ENCODE results near the gene DLG2. TPM values are rescaled to one million over a fixed set of nuclear protein-coding genes. Genes with fewer than 3 reads are reported as not detected.

DLG2 gene
- total RNA-seq, 1 donor from 2014 or later: 2.4 TPM

DNA sequence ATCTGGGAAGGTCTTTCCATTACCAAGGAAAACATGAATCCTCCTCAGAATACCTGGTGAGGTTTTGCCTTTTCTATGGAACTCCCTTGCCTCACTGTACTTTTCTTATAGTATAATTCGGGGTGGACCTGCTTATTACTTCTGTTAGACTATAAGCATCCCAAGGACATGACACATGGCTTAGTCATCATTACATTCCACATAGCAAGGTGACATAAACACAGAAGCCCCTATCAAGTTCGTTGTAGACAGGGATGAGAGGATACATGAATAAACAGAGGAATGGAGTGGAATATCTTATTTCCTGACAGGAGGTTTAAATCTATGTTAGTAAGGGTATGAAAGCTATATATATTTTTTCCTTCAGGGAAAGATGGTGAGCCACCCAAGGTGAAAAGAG, 1808.8 kb downstream of the DLG2 start:
- TF ChIP-seq, protein P1, sequence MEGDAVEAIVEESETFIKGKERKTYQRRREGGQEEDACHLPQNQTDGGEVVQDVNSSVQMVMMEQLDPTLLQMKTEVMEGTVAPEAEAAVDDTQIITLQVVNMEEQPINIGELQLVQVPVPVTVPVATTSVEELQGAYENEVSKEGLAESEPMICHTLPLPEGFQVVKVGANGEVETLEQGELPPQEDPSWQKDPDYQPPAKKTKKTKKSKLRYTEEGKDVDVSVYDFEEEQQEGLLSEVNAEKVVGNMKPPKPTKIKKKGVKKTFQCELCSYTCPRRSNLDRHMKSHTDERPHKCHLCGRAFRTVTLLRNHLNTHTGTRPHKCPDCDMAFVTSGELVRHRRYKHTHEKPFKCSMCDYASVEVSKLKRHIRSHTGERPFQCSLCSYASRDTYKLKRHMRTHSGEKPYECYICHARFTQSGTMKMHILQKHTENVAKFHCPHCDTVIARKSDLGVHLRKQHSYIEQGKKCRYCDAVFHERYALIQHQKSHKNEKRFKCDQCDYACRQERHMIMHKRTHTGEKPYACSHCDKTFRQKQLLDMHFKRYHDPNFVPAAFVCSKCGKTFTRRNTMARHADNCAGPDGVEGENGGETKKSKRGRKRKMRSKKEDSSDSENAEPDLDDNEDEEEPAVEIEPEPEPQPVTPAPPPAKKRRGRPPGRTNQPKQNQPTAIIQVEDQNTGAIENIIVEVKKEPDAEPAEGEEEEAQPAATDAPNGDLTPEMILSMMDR (IDR thresholded peaks at IDR 0.05; ENCODE audit: unreplicated experiment): no peak
- H3K27ac Mint-ChIP-seq: no peak overlapping the region
- H3K4me3 Mint-ChIP-seq (ENCODE audit: low read depth): no peak overlapping the region
- DNase-seq (ENCODE audit: low spot score, unreplicated experiment): no peak
- H3K27me3 Mint-ChIP-seq: peaks cover 13% of the 10 kb centered on the region
- no peaks in the 10 kb centered on the region for H3K36me3 Mint-ChIP-seq (ENCODE audit: insufficient read depth)
- H3K9me3 Mint-ChIP-seq (ENCODE audit: low read depth): no peaks in the 10 kb centered on the region
- no peaks in the 10 kb centered on the region for H3K4me1 Mint-ChIP-seq (ENCODE audit: low read depth)

DNA sequence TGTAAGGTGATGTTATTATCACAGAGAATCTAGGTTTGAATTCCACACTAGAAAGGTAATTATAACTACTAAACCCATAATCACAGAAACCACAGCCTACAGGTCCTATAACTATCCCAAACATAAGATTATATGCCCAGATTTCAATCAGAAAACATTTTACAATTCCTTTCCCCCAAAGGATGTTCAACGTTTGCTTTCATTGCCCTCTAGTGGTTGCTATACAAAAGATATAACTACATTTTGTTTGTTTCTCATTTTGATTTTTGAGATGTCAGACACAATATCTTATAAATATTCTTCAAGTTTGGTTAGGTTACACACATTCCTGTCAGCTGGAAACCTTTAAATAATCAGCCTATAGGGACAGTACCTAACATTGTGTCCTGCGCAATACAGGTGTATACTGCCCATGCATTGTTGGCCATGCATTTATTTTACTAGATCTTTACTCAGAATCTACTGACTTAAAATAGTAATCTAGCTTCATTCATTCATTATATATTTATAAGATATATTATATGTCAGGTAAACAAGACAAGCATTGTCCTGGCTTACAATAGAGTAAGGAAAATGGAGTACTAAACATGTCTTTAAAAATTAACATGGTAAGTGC, 1810.5 kb downstream of the DLG2 start:
- TF ChIP-seq, protein P1 (IDR thresholded peaks at IDR 0.05; ENCODE audit: unreplicated experiment): peak; percentile 80
- Mint-ChIP-seq H3K27me3 (peaks cover 13% of the 10 kb centered on the region), H3K9me3 (ENCODE audit: low read depth) (no peaks in the 10 kb centered on the region), H3K27ac (no peak overlapping the region), H3K4me1 (ENCODE audit: low read depth) (peaks cover under 1% of the 10 kb centered on the region), H3K36me3 (ENCODE audit: insufficient read depth) (no peaks in the 10 kb centered on the region), H3K4me3 (ENCODE audit: low read depth) (no peak overlapping the region)
- no peak for DNase-seq (ENCODE audit: low spot score, unreplicated experiment)

DNA sequence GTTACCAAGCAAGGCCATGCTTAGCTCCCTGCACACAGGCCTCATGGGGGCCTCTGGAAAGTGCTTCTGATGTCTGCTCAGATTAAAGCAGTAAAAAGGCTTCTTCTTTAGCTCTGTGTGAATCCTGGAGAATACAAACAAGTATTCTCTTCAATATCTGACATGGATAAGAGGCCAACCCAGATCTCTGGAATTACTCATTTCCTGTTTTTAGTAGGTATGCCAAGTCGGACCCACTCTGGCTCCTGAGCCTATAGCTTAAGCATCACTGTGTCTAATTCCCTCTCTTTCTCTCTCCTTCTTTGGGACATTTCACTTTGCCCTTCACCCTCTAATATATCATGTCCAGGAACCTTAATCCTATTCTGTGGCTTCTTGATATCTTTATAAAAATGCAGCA, 1811.4 kb downstream of the DLG2 start:
- H3K4me3 Mint-ChIP-seq (ENCODE audit: low read depth): no peak overlapping the region
- peaks cover 4% of the 10 kb centered on the region for H3K4me1 Mint-ChIP-seq (ENCODE audit: low read depth)
- H3K9me3 Mint-ChIP-seq (ENCODE audit: low read depth): no peaks in the 10 kb centered on the region
- H3K36me3 Mint-ChIP-seq (ENCODE audit: insufficient read depth): no peaks in the 10 kb centered on the region
- TF ChIP-seq, protein P1 (IDR thresholded peaks at IDR 0.05; ENCODE audit: unreplicated experiment): no peak
- peaks cover 13% of the 10 kb centered on the region for H3K27me3 Mint-ChIP-seq
- no peak for DNase-seq (ENCODE audit: low spot score, unreplicated experiment)
- no peak overlapping the region for H3K27ac Mint-ChIP-seq

GRCh38 chr11:83813296-83813695, 1813.8 kb downstream of the DLG2 start:
- Mint-ChIP-seq H3K4me1 (ENCODE audit: low read depth) (peaks cover 4% of the 10 kb centered on the region), H3K9me3 (ENCODE audit: low read depth) (no peaks in the 10 kb centered on the region), H3K27ac (no peak overlapping the region), H3K4me3 (ENCODE audit: low read depth) (no peak overlapping the region), H3K27me3 (peaks cover 22% of the 10 kb centered on the region), H3K36me3 (ENCODE audit: insufficient read depth) (no peaks in the 10 kb centered on the region)
- TF ChIP-seq, protein P1 (IDR thresholded peaks at IDR 0.05; ENCODE audit: unreplicated experiment): no peak
- DNase-seq (ENCODE audit: low spot score, unreplicated experiment): no peak

GRCh38 chr11:83809274-83809673, 1817.9 kb downstream of the DLG2 start:
- no peak overlapping the region for H3K4me3 Mint-ChIP-seq (ENCODE audit: low read depth)
- no peak overlapping the region for H3K27ac Mint-ChIP-seq
- TF ChIP-seq, protein P1 (IDR thresholded peaks at IDR 0.05; ENCODE audit: unreplicated experiment): no peak
- peaks cover 4% of the 10 kb centered on the region for H3K4me1 Mint-ChIP-seq (ENCODE audit: low read depth)
- no peak for DNase-seq (ENCODE audit: low spot score, unreplicated experiment)
- H3K27me3 Mint-ChIP-seq: peaks cover 20% of the 10 kb centered on the region
- no peaks in the 10 kb centered on the region for H3K9me3 Mint-ChIP-seq (ENCODE audit: low read depth)
- no peaks in the 10 kb centered on the region for H3K36me3 Mint-ChIP-seq (ENCODE audit: insufficient read depth)
